CD4-positive, alpha-beta T cell treated with Interleukin-17A for 4 hours (primary cell): ENCODE results near the gene CLIP3.
"Not testable (repeated sequence)": the region's sequence is repeated elsewhere in the genome, so short reads cannot be mapped to it uniquely, and the experiment has no call there.

Experiments
- DNase-seq: peaks from one replicate; pipeline ENCODE4 v3.0.0-alpha.2; 2020; ENCODE audit warnings: mixed read lengths

The CLIP3 gene

GRCh38 chr19:36032251-36033104, at the start of gene CLIP3:
TSS of gene CLIP3 (minus strand) at chr19:36032873. CDS start at chr19:36032357, 516 bp downstream.
- peak; percentile 57 for DNase-seq

GRCh38 chr19:36081894-36082293, 49.2 kb upstream of the CLIP3 start:
- no peak for DNase-seq

- no peak for DNase-seq
Measured at GRCh38 chr19:36081385-36081784, 48.7 kb upstream of the CLIP3 start.

GRCh38 chr19:36079389-36079945, 46.8 kb upstream of the CLIP3 start:
- no peak for DNase-seq

GRCh38 chr19:36073121-36073876, 40.6 kb upstream of the CLIP3 start:
- no peak for DNase-seq

- no peak for DNase-seq
Measured at GRCh38 chr19:36072081-36072480, 39.4 kb upstream of the CLIP3 start.

GRCh38 chr19:36068810-36069499, 36.3 kb upstream of the CLIP3 start:
- DNase-seq, result not testable (repeated sequence)

GRCh38 chr19:36067681-36068080, 35.0 kb upstream of the CLIP3 start:
- DNase-seq, result no peak

- no peak for DNase-seq
Measured at GRCh38 chr19:36064826-36065225, 32.2 kb upstream of the CLIP3 start.

- DNase-seq, result no peak
Measured at GRCh38 chr19:36061367-36061766, 28.7 kb upstream of the CLIP3 start.

- peak; percentile 28 for DNase-seq
Measured at GRCh38 chr19:36060430-36060829, 27.8 kb upstream of the CLIP3 start.

GRCh38 chr19:36059180-36059910, 26.7 kb upstream of the CLIP3 start:
- no peak for DNase-seq

GRCh38 chr19:36058481-36059179, 26.0 kb upstream of the CLIP3 start:
- DNase-seq, result no peak

GRCh38 chr19:36054733-36055686, 22.3 kb upstream of the CLIP3 start, which contains the start of gene WDR62:
TSS of gene WDR62 (plus strand) at chr19:36054897. CDS start at chr19:36054972, 75 bp downstream.
- peak; percentile 95 for DNase-seq

- DNase-seq, result peak; percentile 100
Measured at GRCh38 chr19:36054119-36054732, 21.6 kb upstream of the CLIP3 start, which contains the start of gene THAP8. TSS of gene THAP8 (minus strand) at chr19:36054285. CDS start at chr19:36054217, 68 bp downstream.

- DNase-seq, result no peak
Measured at GRCh38 chr19:36051637-36052036, 19.0 kb upstream of the CLIP3 start.

- DNase-seq, result no peak
Measured at GRCh38 chr19:36051236-36051635, 18.6 kb upstream of the CLIP3 start.

GRCh38 chr19:36049080-36049698, 16.5 kb upstream of the CLIP3 start:
- no peak for DNase-seq

- no peak for DNase-seq
Measured at GRCh38 chr19:36047835-36048234, 15.2 kb upstream of the CLIP3 start.
